AG04449 (cell line): ENCODE results near the gene TNNT2.

ENCODE experiments used
- CTCF ChIA-PET: fragments of 350-600 bp; formaldehyde crosslinking; extraction: SDS; loops from one replicate; lab custom pipeline; 2021; ENCODE audit warnings: antibody characterized with exemption; lab: Yijun Ruan, JAX
- POLR2A ChIA-PET: fragments of 400-600, 350-600 bp; formaldehyde crosslinking; extraction: SDS; loops from one replicate; lab custom pipeline; 2020; ENCODE audit warnings: antibody characterized with exemption, inconsistent platforms; lab: Yijun Ruan, JAX
- DNase-seq: peaks from one replicate; pipeline ENCODE4 v3.0.0-alpha.2; 2010; ENCODE audit warnings: low read depth, low spot score
- H3K4me3 ChIP-seq: 2 replicates; pipeline ENCODE4 v1.5.1; 2011; ENCODE audit warnings: low read depth, mild to moderate bottlenecking, control low read depth, low read length
- CTCF ChIP-seq: IDR thresholded peaks from one replicate; pipeline ENCODE4 v1.5.1; 2011; ENCODE audit warnings: mild to moderate bottlenecking, moderate library complexity, low read length, control low read depth, inconsistent platforms; ENCODE audit not compliant: insufficient read depth; ENCODE audit errors: missing control alignments

TNNT2 gene

GRCh38 chr1:201422026-201422425 is 44.5 kb upstream of the TNNT2 start:
- POLR2A ChIA-PET, result no interaction called here
- CTCF ChIA-PET, result interaction anchor here (1.3 to 1.9 kb wide), 5 partner anchors 13 to 91 kb away, joined by 3 to 13 read pairs (median 4); no protein-coding TSS in a partner anchor

GRCh38 chr1:201421041-201421440 is 43.6 kb upstream of the TNNT2 start:
- ChIA-PET CTCF (interaction anchor here (1.3 to 4.7 kb wide), 5 partner anchors 12 to 92 kb away, joined by 3 to 26 read pairs (median 6); no protein-coding TSS in a partner anchor), POLR2A (no interaction called here)
- no peak for TF ChIP-seq CTCF
- no peak for DNase-seq
- no peak overlapping the region for H3K4me3 ChIP-seq

More at GRCh38 chr1:201422026-201422425, 44.5 kb upstream of the TNNT2 start:
- no peak overlapping the region for H3K4me3 ChIP-seq
- no peak for TF ChIP-seq CTCF
- DNase-seq, result no peak

DNA sequence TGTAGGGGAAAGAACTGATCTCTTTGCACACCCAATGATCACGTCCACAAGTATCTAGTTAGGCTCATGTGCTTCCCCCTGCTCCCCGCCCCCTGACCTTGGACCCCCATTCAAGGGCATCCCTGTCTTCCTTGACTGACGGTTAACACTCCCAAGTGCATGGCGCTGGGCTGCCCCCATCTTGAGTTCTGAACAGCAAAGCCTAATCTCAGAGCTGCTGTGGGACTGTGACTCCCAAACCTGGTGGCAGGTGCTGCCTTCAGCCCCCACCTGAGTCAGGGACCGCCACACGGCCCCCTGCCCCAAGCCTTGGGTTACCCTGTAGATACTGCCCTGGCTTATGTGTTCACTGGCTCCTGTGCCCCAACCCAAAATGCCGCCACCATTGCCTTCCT is 43.1 kb upstream of the TNNT2 start:
- CTCF ChIA-PET, result interaction anchor here (1.4 to 4.7 kb wide), 5 partner anchors 14 to 92 kb away, joined by 3 to 43 read pairs (median 13); no protein-coding TSS in a partner anchor
- H3K4me3 ChIP-seq, result no peak overlapping the region
- TF ChIP-seq CTCF, result no peak
- DNase-seq, result no peak
- POLR2A ChIA-PET, result no interaction called here

GRCh38 chr1:201419746-201420607 is 42.5 kb upstream of the TNNT2 start:
- CTCF ChIA-PET, result interaction anchor here (0.7 to 4.7 kb wide), 6 partner anchors 9 to 166 kb away, joined by 3 to 43 read pairs (median 4); no protein-coding TSS in a partner anchor
- POLR2A ChIA-PET, result no interaction called here
- no peak for TF ChIP-seq CTCF
- H3K4me3 ChIP-seq, result no peak overlapping the region
- no peak for DNase-seq

DNA sequence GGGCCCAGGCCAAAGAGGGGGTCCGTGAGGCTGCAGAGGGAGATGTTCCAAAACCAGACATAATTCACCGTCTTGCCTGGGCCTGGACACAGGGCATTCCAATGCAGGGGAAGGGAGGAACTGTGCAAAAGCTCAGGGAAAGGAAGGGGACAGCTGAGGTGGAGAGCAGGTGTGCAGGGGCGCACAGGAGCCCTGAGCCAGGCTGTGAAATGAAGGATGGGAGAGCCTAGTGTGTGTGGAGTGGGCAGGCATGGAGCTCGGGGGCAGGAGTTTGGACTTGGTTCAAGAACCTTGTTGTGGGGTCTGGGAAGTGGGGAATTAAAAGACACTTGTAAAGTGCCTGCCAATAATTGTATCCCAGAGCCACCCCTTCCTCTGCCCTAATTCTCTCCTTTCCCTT is 41.8 kb upstream of the TNNT2 start:
- CTCF ChIA-PET, result interaction anchor here (1.0 to 4.7 kb wide), 4 partner anchors 9 to 17 kb away, joined by 3 to 43 read pairs (median 16); no protein-coding TSS in a partner anchor
- DNase-seq, result no peak
- POLR2A ChIA-PET, result no interaction called here
- H3K4me3 ChIP-seq, result no peak overlapping the region
- TF ChIP-seq CTCF, result no peak

DNA sequence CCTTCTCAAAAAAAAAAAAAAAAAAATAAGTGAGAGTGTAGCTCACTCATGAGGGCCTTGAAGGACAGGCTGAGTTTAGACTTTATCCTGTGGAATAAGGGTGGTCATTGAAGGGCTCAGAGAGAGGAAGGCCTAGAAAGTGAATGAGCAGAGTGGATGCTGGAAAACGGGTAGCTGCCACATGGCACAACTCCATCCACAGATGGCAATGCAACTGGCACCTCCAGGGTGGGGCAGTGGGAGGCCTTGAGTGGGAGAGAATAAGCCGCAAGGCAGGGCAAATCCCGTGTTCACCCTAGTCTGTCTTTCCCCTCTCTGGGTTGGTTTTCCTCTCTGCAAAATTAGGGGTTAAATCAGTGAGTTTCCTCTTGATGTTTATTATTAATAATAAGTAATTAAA is 41.0 kb upstream of the TNNT2 start:
- TF ChIP-seq CTCF, result no peak
- ChIA-PET POLR2A (no interaction called here), CTCF (interaction anchor here (0.6 to 4.7 kb wide), 6 partner anchors 12 to 166 kb away, joined by 3 to 43 read pairs (median 5); no protein-coding TSS in a partner anchor)
- H3K4me3 ChIP-seq, result no peak overlapping the region
- no peak for DNase-seq
